Renal pelvis (tissue), 4 donors: ENCODE results near the gene PALLD. TPM values are rescaled to one million over a fixed set of nuclear protein-coding genes. Genes with fewer than 3 reads are reported as not detected.
A peak's percentile ranks its signal among the peaks of the same experiment; 100 is the strongest.

Source experiments
- DNase-seq: peaks from one replicate; pipeline ENCODE4 v3.0.0-alpha.2; 2013
- polyA plus RNA-seq, 3 donors: library from polyadenylated mRNA; unstranded; fragments of 120-200 nt; gene quantifications; one replicate each; pipeline ENCODE4 v1.2.1, GENCODE V29; 2013; ENCODE audit not compliant: insufficient read length in 3 of 3

Gene PALLD
- polyA plus RNA-seq, 3 donors: 173 to 183 (median 177) TPM

- DNase-seq: peak; percentile 61
Measured at GRCh38 chr4:168585168-168586091, 88.6 kb downstream of the PALLD start.

GRCh38 chr4:168586926-168587325, 90.1 kb downstream of the PALLD start:
- DNase-seq: no peak

- no peak for DNase-seq
Measured at GRCh38 chr4:168587411-168588125, 90.7 kb downstream of the PALLD start.

- no peak for DNase-seq
Measured at GRCh38 chr4:168588916-168589531, 92.2 kb downstream of the PALLD start.

- DNase-seq: no peak
Measured at GRCh38 chr4:168592676-168593075, 95.8 kb downstream of the PALLD start.

GRCh38 chr4:168593399-168593798, 96.5 kb downstream of the PALLD start:
- DNase-seq: no peak

GRCh38 chr4:168594121-168594520, 97.3 kb downstream of the PALLD start:
- DNase-seq: no peak

DNA sequence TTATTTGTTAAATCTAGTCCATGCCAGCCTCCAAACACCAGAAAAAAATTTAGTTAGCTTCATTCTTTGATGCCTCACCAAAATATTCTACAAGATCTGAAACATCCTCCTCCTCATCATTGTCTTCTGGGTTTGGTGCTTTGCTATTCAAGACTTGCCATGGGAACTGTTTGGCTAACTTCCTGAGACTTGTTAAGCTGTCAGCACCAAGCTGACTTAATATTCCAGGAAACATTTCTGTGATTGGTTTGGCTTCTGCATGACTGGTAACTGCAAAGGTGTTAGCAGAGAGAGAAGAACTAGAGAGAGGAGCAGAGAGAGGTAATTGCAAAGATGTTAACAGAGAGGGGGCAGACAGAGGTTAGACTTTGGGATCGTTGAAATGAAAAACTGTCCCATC, 101.3 kb downstream of the PALLD start:
- no peak for DNase-seq

DNA sequence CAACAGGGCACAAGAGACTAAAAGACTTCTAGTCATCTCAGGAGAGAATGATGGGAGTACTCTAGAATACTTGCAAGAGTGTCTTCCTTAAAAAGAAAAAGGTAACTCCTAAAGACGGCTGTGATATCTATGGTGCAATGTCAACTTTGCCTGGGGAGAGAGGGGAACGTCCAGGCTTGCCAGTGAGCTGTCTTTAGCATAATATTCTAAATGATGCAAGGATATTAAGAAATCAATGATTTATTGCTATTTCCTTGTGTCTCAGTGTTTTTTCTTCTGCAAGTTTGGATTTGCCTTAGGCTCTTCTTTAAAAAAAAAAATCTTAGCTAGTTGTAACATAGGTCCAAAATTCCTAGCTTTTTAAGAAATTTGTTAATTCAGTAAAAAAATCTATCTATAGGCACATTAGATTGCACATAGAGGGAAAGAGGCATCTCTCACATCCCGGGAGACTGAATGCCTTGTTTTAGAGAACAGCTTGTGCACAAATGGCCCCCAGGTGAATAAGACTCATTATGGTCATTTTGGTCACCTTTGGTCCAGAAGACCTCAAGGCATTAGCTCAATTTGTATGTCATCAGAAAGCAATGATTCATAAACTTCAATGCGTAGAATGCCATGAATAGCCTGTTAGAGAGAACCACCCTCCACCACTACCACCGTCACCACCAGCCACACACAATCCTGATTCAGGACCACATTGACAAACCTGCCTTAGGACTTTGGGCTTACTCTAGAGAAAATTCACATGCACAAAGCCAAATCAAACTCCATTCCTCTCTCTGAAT, 104.1 kb downstream of the PALLD start:
- no peak for DNase-seq

GRCh38 chr4:168601899-168602298, 105.0 kb downstream of the PALLD start:
- no peak for DNase-seq

- DNase-seq: no peak
Measured at GRCh38 chr4:168604496-168605373, 107.9 kb downstream of the PALLD start.

- no peak for DNase-seq
Measured at GRCh38 chr4:168605411-168605810, 108.6 kb downstream of the PALLD start.

DNA sequence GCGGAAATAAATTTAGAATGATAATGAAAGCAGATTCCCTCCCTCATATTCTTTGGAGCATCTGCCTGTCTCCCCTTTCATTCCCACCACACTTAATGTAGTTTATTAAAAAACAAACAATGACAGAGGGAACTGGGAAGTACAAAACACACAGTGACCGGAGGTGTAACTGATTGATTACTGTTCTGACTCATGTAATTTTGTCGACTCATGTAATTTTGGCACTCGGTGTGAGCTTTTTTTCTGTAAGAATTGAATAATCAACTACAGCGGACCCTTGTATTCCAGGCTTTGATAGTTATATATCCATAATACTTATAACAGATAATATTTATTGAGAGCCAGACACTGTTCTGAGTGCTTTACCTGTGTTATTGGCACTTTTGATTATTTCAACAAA, 110.4 kb downstream of the PALLD start:
- DNase-seq: no peak

GRCh38 chr4:168608771-168609170, 111.9 kb downstream of the PALLD start:
- DNase-seq: no peak

GRCh38 chr4:168609369-168609768, 112.5 kb downstream of the PALLD start:
- DNase-seq: no peak

GRCh38 chr4:168610911-168611530, 114.2 kb downstream of the PALLD start:
- no peak for DNase-seq

GRCh38 chr4:168612450-168613135, 115.7 kb downstream of the PALLD start:
- DNase-seq: no peak

DNA sequence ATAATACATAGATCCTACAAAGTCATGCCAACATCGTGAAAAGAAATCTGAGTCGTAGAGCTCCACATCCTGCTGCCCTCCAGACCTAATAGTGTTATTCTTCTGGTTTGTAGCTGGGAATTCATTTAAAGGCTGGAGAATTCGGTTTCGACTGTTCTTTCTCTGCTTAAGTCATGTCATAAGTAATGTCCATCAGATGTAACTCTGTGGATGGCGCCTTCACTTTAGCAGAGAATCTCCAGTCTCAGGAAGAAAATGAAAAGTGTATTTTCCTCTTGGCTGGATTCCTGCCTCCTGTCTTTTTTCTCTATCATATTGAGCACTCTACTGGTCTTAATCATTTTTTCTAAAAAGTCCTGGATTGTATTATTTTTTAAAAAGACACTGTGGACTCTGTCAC, 117.0 kb downstream of the PALLD start:
- no peak for DNase-seq

DNA sequence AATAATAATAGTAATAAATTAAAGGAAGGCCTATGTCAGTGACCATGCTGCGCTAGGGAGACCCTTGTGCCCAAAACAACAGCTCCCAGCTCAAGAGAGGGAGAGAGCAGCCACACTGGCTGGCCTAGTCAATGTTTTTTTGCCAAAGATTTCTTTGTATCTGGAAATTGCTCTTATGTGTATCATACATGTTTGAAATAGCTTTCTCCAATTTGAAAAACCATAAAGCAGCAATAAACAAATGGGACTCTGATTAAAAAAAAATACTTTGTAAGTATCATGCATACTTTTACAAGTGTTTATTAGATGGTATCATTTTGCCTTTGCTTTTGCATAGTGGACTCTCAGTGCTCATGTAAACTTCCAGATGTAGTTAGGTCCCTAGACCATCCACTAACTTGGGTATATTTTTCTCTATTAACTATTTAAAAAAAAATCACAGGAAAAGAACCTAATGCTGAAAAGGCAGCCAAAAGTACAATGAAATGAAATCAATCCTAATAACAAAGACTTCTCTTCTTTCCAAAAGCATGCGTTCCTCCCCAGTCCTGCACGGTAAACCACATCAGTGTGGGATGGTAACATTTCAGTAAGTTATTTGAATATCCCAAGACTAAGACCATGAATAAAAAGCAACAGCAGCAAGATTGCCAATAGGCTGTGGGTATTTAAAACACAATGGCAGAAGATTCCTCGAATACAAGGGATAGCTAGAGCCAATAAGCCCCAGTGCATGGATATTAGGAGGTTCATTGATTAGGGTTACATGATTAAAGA, 117.6 kb downstream of the PALLD start:
- DNase-seq: no peak
